HEK293 (cell line): ENCODE measurements around the gene SPIRE2.

Source experiments
- CTCF ChIA-PET: fragments of 350-600 bp; formaldehyde crosslinking; extraction: SDS; loops from one replicate; lab custom pipeline; 2021; ENCODE audit warnings: antibody characterized with exemption; lab: Yijun Ruan, JAX
- POLR2A ChIA-PET: fragments of 300-600 bp; formaldehyde crosslinking; extraction: SDS; loops from one replicate; lab custom pipeline; 2020; ENCODE audit warnings: antibody characterized with exemption, inconsistent platforms; lab: Yijun Ruan, JAX
- H3K27ac ChIP-seq: fragments of 200-500 bp; sonication (Bioruptor generic); 2 replicates; pipeline ENCODE4 v1.5.1; 2014; ENCODE audit warnings: low read depth, low read length, control low read depth, inconsistent platforms; ENCODE audit errors: extremely low read depth
- H3K36me3 ChIP-seq, 2 experiments: fragments of 200-500 bp in 1 of 2; sonication (Bioruptor generic) in 1 of 2; 1 replicate in 1 of 2; 2 replicates in 1 of 2; pipeline ENCODE4 v1.5.1; 2014 to 2017; ENCODE audit warnings: inconsistent platforms in 2 of 2, low read length in 2 of 2; ENCODE audit not compliant: control insufficient read depth in 2 of 2, insufficient read depth in 1 of 2
- H3K4me1 ChIP-seq: fragments of 200-500 bp; sonication (Bioruptor generic); 2 replicates; pipeline ENCODE4 v1.5.1; 2014; ENCODE audit warnings: mild to moderate bottlenecking, low read length, inconsistent platforms; ENCODE audit not compliant: control insufficient read depth, insufficient read depth
- H3K4me3 ChIP-seq: 2 replicates; pipeline ENCODE4 v1.5.1; 2011; ENCODE audit warnings: low read depth, mild to moderate bottlenecking, control low read depth, low read length, moderate library complexity
- H3K9me3 ChIP-seq: fragments of 200-500 bp; sonication (Bioruptor generic); 2 replicates; pipeline ENCODE4 v1.5.1; 2014; ENCODE audit warnings: low read depth, low read length, inconsistent platforms; ENCODE audit not compliant: control insufficient read depth, insufficient read depth
- GLIS1 ChIP-seq: fragments of 450-650 bp; formaldehyde crosslinking; IDR thresholded peaks from 2 replicates; pipeline ENCODE4 v1.5.1; 2016; ENCODE audit warnings: missing biosample characterization, missing genetic modification characterization
- KLF16 ChIP-seq: fragments of 450-650 bp; formaldehyde crosslinking; IDR thresholded peaks from 2 replicates; pipeline ENCODE4 v1.5.1; 2017; ENCODE audit warnings: missing biosample characterization, missing genetic modification characterization
- SCRT2 ChIP-seq: fragments of 450-650 bp; formaldehyde crosslinking; IDR thresholded peaks from 2 replicates; pipeline ENCODE4 v1.5.1; 2016; ENCODE audit warnings: missing biosample characterization, missing genetic modification characterization
- TCF7L2 ChIP-seq: IDR thresholded peaks from 2 replicates; pipeline ENCODE4 v1.6.1; 2011; ENCODE audit warnings: low read depth, mild to moderate bottlenecking, inconsistent platforms, low read length, moderate library complexity, borderline replicate concordance
- ZBTB49 ChIP-seq: fragments of 450-650 bp; formaldehyde crosslinking; IDR thresholded peaks from 2 replicates; pipeline ENCODE4 v1.5.1; 2016; ENCODE audit warnings: missing biosample characterization, missing genetic modification characterization, low read depth
- ZNF121 ChIP-seq: fragments of 450-650 bp; formaldehyde crosslinking; IDR thresholded peaks from 2 replicates; pipeline ENCODE4 v1.5.1; 2016; ENCODE audit warnings: missing biosample characterization, missing genetic modification characterization
- ZNF157 ChIP-seq: fragments of 450-650 bp; formaldehyde crosslinking; IDR thresholded peaks from 2 replicates; pipeline ENCODE4 v1.5.1; 2016; ENCODE audit warnings: missing biosample characterization, missing genetic modification characterization
- ZNF221 ChIP-seq: fragments of 450-650 bp; formaldehyde crosslinking; IDR thresholded peaks from 2 replicates; pipeline ENCODE4 v1.5.1; 2017; ENCODE audit warnings: missing biosample characterization, missing genetic modification characterization, borderline replicate concordance
- ZNF223 ChIP-seq: fragments of 450-650 bp; formaldehyde crosslinking; IDR thresholded peaks from 2 replicates; pipeline ENCODE4 v1.5.1; 2016; ENCODE audit warnings: missing biosample characterization, missing genetic modification characterization
- ZNF248 ChIP-seq: fragments of 450-650 bp; formaldehyde crosslinking; IDR thresholded peaks from 2 replicates; pipeline ENCODE4 v1.5.1; 2017; ENCODE audit warnings: missing biosample characterization, missing genetic modification characterization
- ZNF274 ChIP-seq, 2 experiments: fragments of 200-500 bp in 1 of 2; fragments of 450-650 bp in 1 of 2; sonication (Bioruptor generic) in 1 of 2; formaldehyde crosslinking in 1 of 2; IDR thresholded peaks; 2 replicates each; pipeline versions ENCODE4 v1.5.1 to v1.6.1; 2014 to 2016; ENCODE audit warnings: borderline replicate concordance in 1 of 2, inconsistent platforms in 1 of 2, low read length in 1 of 2, missing biosample characterization in 1 of 2, missing genetic modification characterization in 1 of 2
- ZNF280D ChIP-seq: fragments of 450-650 bp; formaldehyde crosslinking; IDR thresholded peaks from 2 replicates; pipeline ENCODE4 v1.5.1; 2016; ENCODE audit warnings: missing biosample characterization, missing genetic modification characterization
- ZNF292 ChIP-seq: fragments of 450-650 bp; formaldehyde crosslinking; IDR thresholded peaks from 2 replicates; pipeline ENCODE4 v1.5.1; 2016; ENCODE audit warnings: low read depth, missing biosample characterization, missing genetic modification characterization, borderline replicate concordance
- ZNF610 ChIP-seq: fragments of 450-650 bp; formaldehyde crosslinking; IDR thresholded peaks from 2 replicates; pipeline ENCODE4 v1.5.1; 2016; ENCODE audit warnings: missing biosample characterization, missing genetic modification characterization, borderline replicate concordance
- ZNF830 ChIP-seq: fragments of 450-650 bp; IDR thresholded peaks from 2 replicates; pipeline ENCODE4 v1.5.0; 2018; ENCODE audit warnings: missing biosample characterization, missing genetic modification characterization, low read depth, mild to moderate bottlenecking, moderate library complexity
- TF ChIP-seq, protein P1 (sequence below): fragments of 450-650 bp; formaldehyde crosslinking; IDR thresholded peaks from 2 replicates; pipeline ENCODE4 v1.5.1; 2017; ENCODE audit warnings: missing biosample characterization, missing genetic modification characterization
- TF ChIP-seq, protein P2 (sequence below): fragments of 450-650 bp; formaldehyde crosslinking; optimal IDR thresholded peaks from 2 replicates; pipeline ENCODE3; 2016; ENCODE audit warnings: missing biosample characterization, mild to moderate bottlenecking, missing genetic modification characterization

SPIRE2 gene

DNA sequence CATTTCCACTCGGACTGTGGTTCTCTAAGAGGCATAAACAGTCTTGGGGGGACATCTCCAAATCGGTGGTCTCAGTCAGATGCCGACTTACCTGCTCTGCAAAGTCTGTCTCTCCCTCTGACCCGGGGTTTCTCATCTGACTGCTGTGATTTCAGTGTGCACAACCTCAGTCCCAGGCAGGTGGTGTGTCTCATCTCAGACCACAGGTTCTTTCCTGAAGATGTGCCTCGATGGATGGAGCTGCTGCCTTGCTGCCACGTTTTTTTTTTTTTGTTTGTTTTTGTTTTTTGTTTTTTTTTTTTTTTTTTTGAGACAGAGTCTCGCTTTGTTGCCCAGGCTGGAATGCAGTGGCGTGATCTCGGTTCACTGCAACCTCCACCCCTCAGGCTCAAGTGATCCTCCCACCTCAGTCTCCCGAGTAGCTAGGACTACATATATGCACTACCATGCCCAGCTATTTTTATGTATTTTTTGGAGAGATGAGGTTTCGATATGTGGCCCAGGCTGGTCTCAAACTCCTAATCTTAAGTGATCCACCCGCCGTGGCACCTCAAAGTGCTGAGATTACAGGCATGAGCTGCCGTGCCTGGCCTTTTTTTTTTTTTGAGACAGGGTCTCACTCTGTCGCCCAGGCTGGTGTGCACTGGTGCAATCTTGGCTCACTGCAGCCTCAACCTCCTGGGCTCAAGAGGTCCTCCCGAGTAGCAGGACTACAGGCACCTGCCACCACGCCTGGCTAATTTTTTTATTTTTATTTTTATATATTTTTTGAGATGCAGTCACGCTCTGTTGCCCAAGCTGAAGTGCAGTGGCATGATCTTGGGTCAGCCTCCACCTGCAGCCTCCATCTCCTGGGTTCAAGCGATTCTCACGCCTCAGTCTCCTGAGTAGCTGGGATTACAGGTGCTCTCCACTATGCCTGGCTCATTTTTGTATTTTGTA, 15.4 kb downstream of the SPIRE2 start (continued):
- TF ChIP-seq ZBTB49, result no peak
- TF ChIP-seq ZNF157 (tag by site-specific recombination), result no peak
- TF ChIP-seq, protein P1, sequence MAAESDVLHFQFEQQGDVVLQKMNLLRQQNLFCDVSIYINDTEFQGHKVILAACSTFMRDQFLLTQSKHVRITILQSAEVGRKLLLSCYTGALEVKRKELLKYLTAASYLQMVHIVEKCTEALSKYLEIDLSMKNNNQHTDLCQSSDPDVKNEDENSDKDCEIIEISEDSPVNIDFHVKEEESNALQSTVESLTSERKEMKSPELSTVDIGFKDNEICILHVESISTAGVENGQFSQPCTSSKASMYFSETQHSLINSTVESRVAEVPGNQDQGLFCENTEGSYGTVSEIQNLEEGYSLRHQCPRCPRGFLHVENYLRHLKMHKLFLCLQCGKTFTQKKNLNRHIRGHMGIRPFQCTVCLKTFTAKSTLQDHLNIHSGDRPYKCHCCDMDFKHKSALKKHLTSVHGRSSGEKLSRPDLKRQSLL (tag by site-specific recombination), result no peak
- no peak for TF ChIP-seq ZNF830 (tag by site-specific recombination)

DNA sequence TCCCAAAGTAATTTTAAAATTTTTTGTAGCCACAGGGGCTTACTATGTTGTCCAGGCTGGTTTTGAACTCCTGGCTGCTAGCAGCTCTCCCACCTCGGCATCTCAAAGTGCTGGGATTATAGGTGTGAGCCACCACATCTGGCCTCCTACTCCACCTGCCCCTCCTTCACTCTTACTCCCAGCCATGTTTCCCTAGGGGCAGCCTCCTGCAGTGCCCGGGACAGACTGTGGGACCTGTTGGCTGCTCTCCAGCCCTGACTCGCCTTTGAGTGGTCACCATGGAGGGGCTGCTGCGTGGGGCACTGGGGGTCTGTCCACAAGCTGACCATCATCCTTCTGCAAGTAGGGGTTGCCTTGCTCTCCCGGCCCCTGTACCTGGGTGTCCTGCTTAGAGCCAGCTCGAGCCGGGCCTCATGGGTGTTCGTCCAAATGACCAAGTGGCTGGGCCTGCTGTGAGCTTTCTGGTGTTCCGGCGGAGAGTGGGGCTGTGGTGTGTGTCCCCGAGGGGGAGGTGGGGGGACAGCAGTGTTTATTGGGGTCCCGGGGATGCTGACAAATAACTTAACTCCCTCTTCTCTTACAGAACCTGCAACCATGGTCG, 16.6 kb downstream of the SPIRE2 start:
- H3K4me3 ChIP-seq, result no peak overlapping the region
- H3K9me3 ChIP-seq, result no peaks in the 10 kb centered on the region
- H3K27ac ChIP-seq, result no peak overlapping the region
- peaks cover 0 to 5% of the 10 kb centered on the region in 2 experiments; a peak in 1 of 3 replicates for H3K36me3 ChIP-seq
- peaks cover 17% of the 10 kb centered on the region for H3K4me1 ChIP-seq
- POLR2A ChIA-PET, result no interaction called here
- TF ChIP-seq ZNF221 (no peak), TCF7L2 (no peak), KLF16 (tag by site-specific recombination) (no peak), ZNF274 (IDR thresholded peaks at IDR 0.05; ENCODE audit: low read length) (no peak), ZNF274 (tag by site-specific recombination; IDR thresholded peaks at IDR 0.05; ENCODE audit: borderline replicate concordance) (no peak), SCRT2 (tag by site-specific recombination) (peak; percentile 25; the same call in 1 of the 2 replicates), GLIS1 (peak; percentile 53), ZNF292 (tag by site-specific recombination) (no peak), ZNF610 (no peak), ZNF121 (tag by site-specific recombination) (0 out of 2 replicates have a peak, but pooled peaks have one; percentile 5), ZNF280D (tag by site-specific recombination) (no peak), ZNF248 (tag by site-specific recombination) (no peak), ZNF223 (no peak)
- TF ChIP-seq, protein P2, sequence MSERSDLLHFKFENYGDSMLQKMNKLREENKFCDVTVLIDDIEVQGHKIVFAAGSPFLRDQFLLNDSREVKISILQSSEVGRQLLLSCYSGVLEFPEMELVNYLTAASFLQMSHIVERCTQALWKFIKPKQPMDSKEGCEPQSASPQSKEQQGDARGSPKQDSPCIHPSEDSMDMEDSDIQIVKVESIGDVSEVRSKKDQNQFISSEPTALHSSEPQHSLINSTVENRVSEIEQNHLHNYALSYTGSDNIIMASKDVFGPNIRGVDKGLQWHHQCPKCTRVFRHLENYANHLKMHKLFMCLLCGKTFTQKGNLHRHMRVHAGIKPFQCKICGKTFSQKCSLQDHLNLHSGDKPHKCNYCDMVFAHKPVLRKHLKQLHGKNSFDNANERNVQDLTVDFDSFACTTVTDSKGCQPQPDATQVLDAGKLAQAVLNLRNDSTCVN (tag by site-specific recombination), result no peak
- TF ChIP-seq, all 188 proteins: peak for 3
- CTCF ChIA-PET, result interaction anchor here (0.7 kb wide), 1 partner anchor 331 kb away, joined by 4 read pairs; no protein-coding TSS in a partner anchor
